Spinal cord (tissue), 10 donors: Measurements from ENCODE around the gene MYPN. TPM values are rescaled to one million over a fixed set of nuclear protein-coding genes. Genes with fewer than 3 reads are reported as not detected.
A peak's percentile ranks its signal among the peaks of the same experiment; 100 is the strongest.

Experiments used
- DNase-seq, 6 donors: peaks; one replicate each; pipeline versions ENCODE4 v3.0.0 to v3.0.0-alpha.2; 2013 to 2015; ENCODE audit warnings: low spot score in 6 of 6, low read depth in 4 of 6
- H3K27ac ChIP-seq: one replicate; pipeline ENCODE4 v1.5.1; 2013; ENCODE audit warnings: low read depth, low read length, control low read depth
- H3K27me3 ChIP-seq: one replicate; pipeline ENCODE4 v1.6.1; 2013; ENCODE audit warnings: low read length; ENCODE audit not compliant: control insufficient read depth, insufficient read depth
- H3K36me3 ChIP-seq: one replicate; pipeline ENCODE4 v1.6.1; 2013; ENCODE audit warnings: low read length; ENCODE audit not compliant: control insufficient read depth, insufficient read depth
- H3K4me1 ChIP-seq: one replicate; pipeline ENCODE4 v1.6.1; 2013; ENCODE audit warnings: low read length; ENCODE audit not compliant: control insufficient read depth, insufficient read depth
- H3K4me3 ChIP-seq: one replicate; pipeline ENCODE4 v1.5.1; 2013; ENCODE audit warnings: low read depth, low read length, control low read depth
- H3K9me3 ChIP-seq: one replicate; pipeline ENCODE4 v1.6.1; 2013; ENCODE audit warnings: low read length; ENCODE audit not compliant: control insufficient read depth, insufficient read depth
- WGBS: methylation state at CpG from one replicate; pipeline ENCODE4 v1.1.5; 2013; ENCODE audit warnings: missing lambda C conversion rate; ENCODE audit not compliant: insufficient coverage; 5-methylcytosine and 5-hydroxymethylcytosine counted together
- polyA plus RNA-seq, 2 donors: library from polyadenylated mRNA; unstranded; fragments of 120-200 nt; gene quantifications; one replicate each; pipeline ENCODE4 v1.2.1, GENCODE V29; 2013; ENCODE audit not compliant: insufficient read length in 2 of 2
- total RNA-seq, 2 donors: library from RNA; depleted of rRNA in 1 of 2; stranded (reverse); fragments of 120-200 nt in 1 of 2; fragments of >200 nt in 1 of 2; gene quantifications; one replicate each; pipeline versions ENCODE4 v1.2.3 to v1.2.4, GENCODE V29; 2013 to 2014
- donor health status: healthy.

Gene MYPN
- total and polyA plus RNA-seq, 4 donors, result 0.06 to 0.23 (median 0.10) TPM; not detected in 1

DNA sequence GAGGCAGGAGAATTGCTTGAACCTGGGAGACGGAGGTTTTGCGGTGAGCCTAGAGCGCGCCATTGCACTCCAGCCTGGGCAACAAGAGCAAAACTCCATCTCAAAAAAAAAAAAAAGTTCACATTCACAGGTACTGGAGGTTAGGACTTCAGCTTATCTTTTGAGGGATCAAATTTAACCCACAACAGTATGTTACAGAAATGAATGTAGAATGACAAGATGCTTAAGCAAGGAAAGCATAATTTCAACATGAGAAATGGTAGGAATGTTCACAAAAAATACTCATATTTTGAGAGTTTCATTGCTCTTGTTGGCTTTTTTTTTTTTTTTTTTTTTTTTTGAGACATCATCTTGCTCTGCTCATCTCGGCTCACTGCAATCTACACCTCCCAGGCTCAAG lies 32.3 kb upstream of the MYPN start:
- H3K9me3 ChIP-seq, result no peaks in the 10 kb centered on the region
- no peak overlapping the region for H3K4me3 ChIP-seq
- DNase-seq, result no peak
- no peaks in the 10 kb centered on the region for H3K36me3 ChIP-seq
- WGBS, result no CpG with 5 or more reads among the region's 5 CpGs
- H3K27me3 ChIP-seq, result peaks cover 2% of the 10 kb centered on the region
- no peak overlapping the region for H3K27ac ChIP-seq
- no peaks in the 10 kb centered on the region for H3K4me1 ChIP-seq

GRCh38 chr10:68079434-68079833 lies 29.9 kb upstream of the MYPN start:
- Histone ChIP-seq H3K27ac (no peak overlapping the region), H3K9me3 (no peaks in the 10 kb centered on the region), H3K27me3 (peaks cover 2% of the 10 kb centered on the region), H3K4me1 (no peaks in the 10 kb centered on the region), H3K36me3 (no peaks in the 10 kb centered on the region), H3K4me3 (no peak overlapping the region)
- 100% methylated on average over 1 of the region's 1 CpG for WGBS
- no peak for DNase-seq

- DNase-seq, result no peak
- no peak overlapping the region for H3K4me3 ChIP-seq
- peaks cover 2% of the 10 kb centered on the region for H3K27me3 ChIP-seq
- no peaks in the 10 kb centered on the region for H3K9me3 ChIP-seq
- WGBS, result 77% methylated on average over 3 of the region's 5 CpGs
- no peaks in the 10 kb centered on the region for H3K4me1 ChIP-seq
- H3K27ac ChIP-seq, result no peak overlapping the region
- H3K36me3 ChIP-seq, result no peaks in the 10 kb centered on the region
These were observed 28.3 kb upstream of the MYPN start for GRCh38 chr10:68080853-68081431.

DNA sequence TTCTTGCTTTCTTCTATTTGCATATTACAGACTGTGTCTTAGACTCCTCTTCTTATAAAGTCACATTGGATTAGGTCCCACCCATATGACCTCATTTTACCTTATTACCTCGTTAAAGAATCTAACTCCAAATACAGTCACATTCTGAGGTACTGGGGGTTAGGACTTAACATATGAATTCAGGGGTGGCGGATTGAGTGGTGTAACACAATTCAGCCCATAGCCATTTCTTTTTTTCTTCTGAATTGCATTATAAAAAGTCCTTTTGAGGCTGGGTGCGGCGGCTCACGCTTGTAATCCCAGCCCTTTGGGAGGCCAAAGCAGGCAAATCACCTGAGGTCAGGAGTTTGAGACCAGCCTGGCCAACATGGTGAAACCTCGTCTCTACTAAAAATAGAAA lies 27.4 kb upstream of the MYPN start:
- Histone ChIP-seq H3K27me3 (peaks cover 2% of the 10 kb centered on the region), H3K4me3 (no peak overlapping the region), H3K9me3 (no peaks in the 10 kb centered on the region), H3K36me3 (no peaks in the 10 kb centered on the region), H3K4me1 (no peaks in the 10 kb centered on the region), H3K27ac (no peak overlapping the region)
- no peak for DNase-seq
- WGBS, result 88% methylated on average over 4 of the region's 6 CpGs

GRCh38 chr10:68082872-68083271 lies 26.4 kb upstream of the MYPN start:
- DNase-seq, result peak in 2 of 6 donors; percentile 43 to 71
- WGBS, result no CpG with 5 or more reads among the region's 1 CpG
- Histone ChIP-seq H3K9me3 (no peaks in the 10 kb centered on the region), H3K4me1 (no peaks in the 10 kb centered on the region), H3K27ac (no peak overlapping the region), H3K4me3 (no peak overlapping the region), H3K36me3 (no peaks in the 10 kb centered on the region), H3K27me3 (peaks cover 2% of the 10 kb centered on the region)

DNA sequence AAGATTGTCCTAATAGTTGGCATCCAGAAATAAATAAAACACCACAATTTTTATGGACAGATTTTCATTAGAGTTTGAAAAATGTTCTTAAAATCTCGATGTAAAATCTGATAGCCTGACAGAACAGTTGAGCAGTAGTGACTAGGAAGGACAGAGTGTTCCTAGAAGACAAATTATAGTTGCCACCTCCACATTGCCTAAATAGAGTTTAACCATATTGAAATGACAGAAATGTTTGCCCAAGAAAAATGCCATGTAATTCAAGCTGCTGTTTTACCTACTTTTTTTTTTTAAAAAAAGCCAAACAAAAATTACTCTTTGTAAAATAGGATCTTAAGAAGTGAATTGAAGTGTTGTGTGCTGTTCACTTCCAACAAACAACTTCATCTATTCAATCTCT lies 25.3 kb upstream of the MYPN start:
- Histone ChIP-seq H3K4me3 (no peak overlapping the region), H3K36me3 (no peaks in the 10 kb centered on the region), H3K27ac (no peak overlapping the region), H3K9me3 (no peaks in the 10 kb centered on the region), H3K4me1 (no peaks in the 10 kb centered on the region), H3K27me3 (peaks cover 2% of the 10 kb centered on the region)
- no CpG with 5 or more reads among the region's 1 CpG for WGBS
- no peak for DNase-seq

DNA sequence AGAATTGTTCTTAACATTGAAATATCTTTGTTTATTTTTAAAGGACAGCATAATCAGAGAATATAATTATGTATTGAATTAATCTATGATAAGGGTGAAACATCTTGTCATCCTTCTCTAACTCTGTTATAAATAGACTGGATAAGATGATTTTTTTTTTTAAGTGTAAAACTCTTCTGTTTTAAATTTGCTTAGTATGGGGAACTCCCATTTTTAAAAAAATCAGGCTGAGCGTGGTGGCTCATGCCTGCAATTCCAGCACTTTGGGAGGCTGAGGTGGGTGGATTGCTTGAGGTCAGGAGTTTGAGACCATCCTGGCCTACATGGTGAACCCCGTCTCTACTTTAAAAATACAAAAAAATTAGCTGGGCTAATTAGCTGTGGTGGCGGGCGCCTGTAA lies 24.8 kb upstream of the MYPN start:
- no peaks in the 10 kb centered on the region for H3K9me3 ChIP-seq
- peaks cover 2% of the 10 kb centered on the region for H3K27me3 ChIP-seq
- no peak for DNase-seq
- H3K27ac ChIP-seq, result no peak overlapping the region
- H3K36me3 ChIP-seq, result no peaks in the 10 kb centered on the region
- no peaks in the 10 kb centered on the region for H3K4me1 ChIP-seq
- H3K4me3 ChIP-seq, result no peak overlapping the region
- WGBS, result no CpG with 5 or more reads among the region's 4 CpGs

- DNase-seq, result no peak
- Histone ChIP-seq H3K4me1 (no peaks in the 10 kb centered on the region), H3K27ac (no peak overlapping the region), H3K27me3 (peaks cover under 1% of the 10 kb centered on the region), H3K9me3 (no peaks in the 10 kb centered on the region), H3K36me3 (no peaks in the 10 kb centered on the region), H3K4me3 (no peak overlapping the region)
- 60% methylated on average over 2 of the region's 2 CpGs for whole genome bisulfite sequencing
These were observed 23.3 kb upstream of the MYPN start for GRCh38 chr10:68086011-68086410.

GRCh38 chr10:68086910-68087684 lies 22.2 kb upstream of the MYPN start:
- H3K27ac ChIP-seq, result no peak overlapping the region
- H3K36me3 ChIP-seq, result no peaks in the 10 kb centered on the region
- DNase-seq, result no peak
- no peaks in the 10 kb centered on the region for H3K4me1 ChIP-seq
- no peak overlapping the region for H3K4me3 ChIP-seq
- H3K9me3 ChIP-seq, result no peaks in the 10 kb centered on the region
- no CpG with 5 or more reads among the region's 7 CpGs for WGBS
- no peaks in the 10 kb centered on the region for H3K27me3 ChIP-seq
